Measurements from ENCODE around the gene TEAD3. TPM values are rescaled to one million over a fixed set of nuclear protein-coding genes. Genes with fewer than 3 reads are reported as not detected.

Gene TEAD3
- total and polyA plus RNA-seq, 10 of the 15 experiments (the other 5 are each of a cell fraction or from before 2014, with no cell fraction given), result 0.02 to 0.28 (median 0.18) TPM; not detected in 5

- TF ChIP-seq BHLHE40 (IDR thresholded peaks at IDR 0.05; ENCODE audit: borderline replicate concordance in 1 of 2, low read depth in 2 of 2, low read length in 1 of 2) (no peak), CUX1 (IDR thresholded peaks at IDR 0.05; ENCODE audit: insufficient replicate concordance, low read depth, low read length) (no peak), NFYA (IDR thresholded peaks at IDR 0.05; ENCODE audit: borderline replicate concordance, low read depth, low read length) (no peak), JUND (IDR thresholded peaks at IDR 0.05; ENCODE audit: low read depth, low read length) (no peak), ZNF687 (IDR thresholded peaks at IDR 0.05) (no peak), BCLAF1 (IDR thresholded peaks at IDR 0.05) (no peak)
Measured at GRCh38 chr6:35508542-35508941, 11.7 kb upstream of the TEAD3 start (continued).

All from GM12878 (cell line).